Activated naive CD8-positive, alpha-beta T cell treated with anti-CD3 and anti-CD28 coated beads, Interleukin-2, amount 50 U/mL, for 24 hours (primary cell): ENCODE data around the gene SPATA31C2.
"Not testable (repeated sequence)": the region's sequence is repeated elsewhere in the genome, so short reads cannot be mapped to it uniquely, and the experiment has no call there.

ENCODE experiments used
- ATAC-seq: fragments of 150-1000 bp; cut with Tn5 transposase; one replicate; pipeline ENCODE4 v1.10.0; 2021
- DNase-seq: peaks from one replicate; pipeline ENCODE4 v3.0.0; 2021
- H3K27ac Mint-ChIP-seq: one replicate; pipeline ENCODE4 v1.8.0; 2021; ENCODE audit warnings: mild to moderate bottlenecking, mixed read lengths
- H3K27me3 Mint-ChIP-seq: one replicate; pipeline ENCODE4 v1.8.0; 2021; ENCODE audit warnings: mixed read lengths
- H3K36me3 Mint-ChIP-seq: one replicate; pipeline ENCODE4 v1.8.0; 2021; ENCODE audit warnings: low read depth, mixed read lengths
- H3K4me1 Mint-ChIP-seq: one replicate; pipeline ENCODE4 v1.8.0; 2021; ENCODE audit warnings: mixed read lengths
- H3K4me3 Mint-ChIP-seq: one replicate; pipeline ENCODE4 v1.8.0; 2021; ENCODE audit warnings: mild to moderate bottlenecking, moderate library complexity, mixed read lengths
- H3K9me3 Mint-ChIP-seq: one replicate; pipeline ENCODE4 v1.8.0; 2021; ENCODE audit warnings: mixed read lengths

Gene SPATA31C2

GRCh38 chr9:88164850-88165249, 26.6 kb upstream of the SPATA31C2 start:
- peaks cover 21% of the 10 kb centered on the region for H3K27me3 Mint-ChIP-seq
- H3K27ac Mint-ChIP-seq: no peak overlapping the region
- ATAC-seq (no peak), DNase-seq (no peak)
- peaks cover 3% of the 10 kb centered on the region for H3K9me3 Mint-ChIP-seq
- H3K4me1 Mint-ChIP-seq: no peaks in the 10 kb centered on the region
- no peaks in the 10 kb centered on the region for H3K36me3 Mint-ChIP-seq
- H3K4me3 Mint-ChIP-seq: no peak overlapping the region

DNA sequence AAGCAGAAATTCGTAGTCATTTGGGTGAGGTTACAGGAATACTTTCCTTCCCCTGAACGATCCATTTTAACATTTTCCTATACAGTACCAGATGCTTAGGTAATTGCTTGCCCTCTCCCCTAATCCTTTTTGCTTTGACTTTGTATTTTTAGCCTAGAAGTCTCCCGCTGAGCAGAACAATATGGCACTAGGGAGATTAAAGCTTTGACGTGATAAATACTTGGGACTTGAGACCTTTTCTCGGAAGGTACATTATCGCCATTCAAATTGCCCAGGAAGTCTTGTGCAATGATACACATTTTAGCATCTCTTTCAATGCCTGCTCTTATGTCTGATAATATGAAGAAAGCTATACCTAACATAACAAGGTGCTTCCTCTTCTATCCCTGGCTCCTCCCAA, 22.9 kb upstream of the SPATA31C2 start:
- Mint-ChIP-seq H3K9me3 (peaks cover 3% of the 10 kb centered on the region), H3K27ac (no peak overlapping the region), H3K27me3 (peaks cover 25% of the 10 kb centered on the region), H3K4me3 (no peak overlapping the region), H3K4me1 (no peaks in the 10 kb centered on the region), H3K36me3 (no peaks in the 10 kb centered on the region)
- no peak for DNase-seq
- ATAC-seq: no peak

GRCh38 chr9:88143957-88144625, 5.8 kb upstream of the SPATA31C2 start:
- H3K9me3 Mint-ChIP-seq: no peaks in the 10 kb centered on the region
- no peak overlapping the region for H3K27ac Mint-ChIP-seq
- DNase-seq (no peak), ATAC-seq (no peak)
- peaks cover 36% of the 10 kb centered on the region for H3K27me3 Mint-ChIP-seq
- H3K36me3 Mint-ChIP-seq: no peaks in the 10 kb centered on the region
- no peaks in the 10 kb centered on the region for H3K4me1 Mint-ChIP-seq
- no peak overlapping the region for H3K4me3 Mint-ChIP-seq

DNA sequence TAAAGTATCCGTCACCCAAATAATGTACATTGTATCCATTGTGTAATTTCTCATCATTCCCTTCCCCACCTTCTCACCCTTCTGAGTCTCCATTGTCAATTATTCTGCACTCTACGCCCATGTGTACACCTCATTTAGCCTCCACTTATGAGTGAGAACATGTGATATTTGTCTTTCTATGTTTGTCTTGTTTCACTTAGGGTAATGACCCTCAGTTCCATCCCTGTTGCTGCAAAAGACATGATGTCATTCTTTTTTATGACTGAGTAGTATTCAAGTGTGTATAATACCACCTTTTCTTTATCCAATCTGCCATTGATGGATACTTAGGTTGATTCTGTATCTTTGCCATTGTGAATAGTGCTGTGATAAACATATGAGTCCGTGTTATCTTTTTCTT, 4.9 kb upstream of the SPATA31C2 start:
- no peak overlapping the region for H3K27ac Mint-ChIP-seq
- DNase-seq (no peak), ATAC-seq (no peak)
- H3K27me3 Mint-ChIP-seq: peaks cover 36% of the 10 kb centered on the region
- H3K9me3 Mint-ChIP-seq: no peaks in the 10 kb centered on the region
- H3K4me1 Mint-ChIP-seq: no peaks in the 10 kb centered on the region
- H3K4me3 Mint-ChIP-seq: no peak overlapping the region
- H3K36me3 Mint-ChIP-seq: no peaks in the 10 kb centered on the region

DNA sequence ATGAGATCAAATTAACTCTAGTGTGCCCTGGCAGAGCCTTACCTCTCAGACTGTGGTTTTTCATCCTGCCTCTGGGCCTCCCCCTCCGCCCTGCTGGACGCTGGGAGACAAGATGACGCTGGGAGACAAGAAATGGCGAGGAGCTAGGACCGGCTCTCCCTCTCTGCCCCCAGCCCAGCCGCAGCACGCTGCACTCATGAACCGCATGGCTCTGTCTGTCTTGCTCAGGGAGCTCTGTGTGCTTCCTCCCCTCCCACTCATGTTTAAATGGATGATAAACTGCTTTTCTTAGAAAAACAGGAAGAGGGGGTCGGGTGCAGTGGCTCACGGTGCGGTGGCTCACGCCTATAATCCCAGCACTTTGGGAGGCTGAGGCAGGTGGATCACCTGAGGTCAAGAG, 4.7 kb downstream of the SPATA31C2 start:
- H3K4me3 Mint-ChIP-seq, ATAC-seq, H3K27ac Mint-ChIP-seq, H3K4me1 Mint-ChIP-seq, H3K9me3 Mint-ChIP-seq, H3K27me3 Mint-ChIP-seq, H3K36me3 Mint-ChIP-seq: not testable (repeated sequence)
- peak; percentile 1 for DNase-seq

DNA sequence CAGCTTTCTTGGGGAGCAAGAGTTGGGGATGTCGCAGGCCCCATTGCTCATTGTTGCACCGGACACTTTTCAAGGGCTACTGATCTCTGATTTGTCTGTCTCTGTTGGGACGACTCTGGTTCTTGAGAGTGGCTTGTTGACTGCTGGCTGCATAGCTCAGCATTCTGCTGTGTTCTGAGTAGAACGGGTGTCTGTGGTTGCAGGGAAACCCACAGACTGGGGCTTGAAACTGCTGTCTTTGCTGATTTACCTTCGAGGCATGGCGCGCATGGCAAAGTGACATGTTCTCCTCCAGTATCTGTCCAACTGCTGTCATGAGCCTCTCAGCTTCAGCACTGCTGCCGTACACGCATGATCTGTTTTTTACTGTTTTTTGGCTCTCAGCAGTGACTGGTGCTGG, 8.7 kb downstream of the SPATA31C2 start:
- not testable (repeated sequence) for H3K9me3 Mint-ChIP-seq, ATAC-seq, DNase-seq, H3K27ac Mint-ChIP-seq, H3K4me3 Mint-ChIP-seq, H3K36me3 Mint-ChIP-seq, H3K4me1 Mint-ChIP-seq, H3K27me3 Mint-ChIP-seq

DNA sequence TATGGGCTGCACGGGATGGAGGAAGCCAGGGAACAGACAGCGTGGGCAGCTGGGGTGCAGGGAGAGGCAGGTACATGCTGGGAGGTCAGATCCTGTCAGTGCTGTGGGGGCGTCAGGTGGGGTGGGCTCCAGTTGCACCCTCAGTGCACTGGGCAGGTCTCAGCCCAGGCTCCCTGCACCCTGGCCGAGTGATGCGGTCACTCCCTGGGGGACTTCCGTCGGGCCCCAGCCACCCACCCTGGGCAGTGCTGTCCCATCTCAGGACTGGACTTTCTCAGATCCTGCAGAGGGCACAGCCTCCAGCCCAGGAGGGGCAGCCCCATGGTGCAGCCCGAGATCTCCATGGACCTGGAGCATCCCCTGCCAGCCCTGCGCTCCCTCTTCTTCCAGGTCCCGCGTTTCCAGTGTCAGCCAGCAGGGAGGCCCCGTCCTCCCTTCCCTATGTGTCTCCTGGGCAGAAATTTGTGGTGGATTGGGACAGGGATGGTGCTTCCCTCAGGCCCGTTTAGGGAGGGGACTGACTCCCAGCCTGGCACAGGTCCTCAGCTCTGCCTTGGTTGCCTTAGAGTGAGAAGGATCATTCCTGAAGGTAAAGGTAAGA, 10.5 kb downstream of the SPATA31C2 start:
- H3K9me3 Mint-ChIP-seq, DNase-seq, H3K27ac Mint-ChIP-seq, H3K4me3 Mint-ChIP-seq, H3K4me1 Mint-ChIP-seq, ATAC-seq, H3K36me3 Mint-ChIP-seq, H3K27me3 Mint-ChIP-seq: not testable (repeated sequence)

DNA sequence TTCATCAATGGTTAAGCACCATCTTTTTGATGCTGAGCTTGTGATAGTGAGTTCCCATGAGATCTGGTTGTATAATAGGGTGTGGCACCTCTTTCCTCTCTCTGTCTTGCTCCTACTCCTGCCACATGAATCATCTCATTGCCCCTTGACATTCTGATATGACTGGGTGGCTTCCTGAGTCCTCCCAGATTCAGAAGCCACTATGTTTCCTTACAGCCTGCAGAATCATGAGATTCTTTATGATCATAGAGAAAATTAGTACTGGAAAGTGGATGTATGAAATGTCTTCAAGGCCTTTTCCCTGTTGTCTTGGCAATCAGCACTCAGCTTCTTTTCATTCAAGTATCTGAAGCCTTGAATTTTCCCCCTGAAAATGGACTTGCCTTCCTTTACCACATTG, 14.9 kb downstream of the SPATA31C2 start:
- not testable (repeated sequence) for H3K4me1 Mint-ChIP-seq, ATAC-seq, H3K27ac Mint-ChIP-seq, H3K36me3 Mint-ChIP-seq, H3K9me3 Mint-ChIP-seq, H3K27me3 Mint-ChIP-seq, H3K4me3 Mint-ChIP-seq, DNase-seq

GRCh38 chr9:88118121-88118520, 20.2 kb downstream of the SPATA31C2 start:
- H3K27me3 Mint-ChIP-seq, H3K36me3 Mint-ChIP-seq, DNase-seq, H3K9me3 Mint-ChIP-seq, ATAC-seq, H3K4me1 Mint-ChIP-seq, H3K27ac Mint-ChIP-seq, H3K4me3 Mint-ChIP-seq: not testable (repeated sequence)

DNA sequence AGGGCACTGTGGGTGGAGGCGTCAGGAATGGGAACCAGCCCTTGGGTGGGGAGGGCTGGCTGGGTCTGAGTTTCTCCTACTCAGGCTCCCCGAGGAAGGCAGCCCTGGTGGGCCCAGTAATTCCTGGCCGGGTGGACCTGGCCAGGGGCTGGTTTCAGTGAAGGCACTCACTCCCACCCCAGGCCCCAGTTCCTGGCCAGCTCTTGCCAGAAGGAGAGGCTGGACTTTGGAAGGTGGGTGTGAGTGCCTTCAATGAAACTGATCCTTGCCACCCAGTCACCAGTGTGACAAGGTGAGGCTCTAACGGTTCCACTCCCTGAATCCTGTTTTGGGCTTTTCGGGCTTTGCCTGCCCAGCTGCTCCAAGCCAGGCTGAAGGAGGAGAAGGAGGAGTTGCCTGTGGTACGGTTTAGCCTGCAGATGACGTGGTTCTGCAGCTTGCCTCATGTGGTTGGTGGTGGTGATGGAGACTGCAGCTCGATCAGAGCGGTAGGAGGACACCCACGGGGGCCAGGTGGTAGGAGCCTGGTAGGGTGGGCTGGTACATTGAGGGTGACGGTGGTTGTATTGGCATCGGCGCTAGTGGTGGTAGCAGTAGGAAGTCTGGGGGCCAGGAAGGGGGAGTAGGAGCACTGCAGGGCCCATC, 23.2 kb downstream of the SPATA31C2 start:
- H3K9me3 Mint-ChIP-seq, H3K27me3 Mint-ChIP-seq, ATAC-seq, DNase-seq, H3K27ac Mint-ChIP-seq, H3K4me3 Mint-ChIP-seq, H3K4me1 Mint-ChIP-seq, H3K36me3 Mint-ChIP-seq: not testable (repeated sequence)

DNA sequence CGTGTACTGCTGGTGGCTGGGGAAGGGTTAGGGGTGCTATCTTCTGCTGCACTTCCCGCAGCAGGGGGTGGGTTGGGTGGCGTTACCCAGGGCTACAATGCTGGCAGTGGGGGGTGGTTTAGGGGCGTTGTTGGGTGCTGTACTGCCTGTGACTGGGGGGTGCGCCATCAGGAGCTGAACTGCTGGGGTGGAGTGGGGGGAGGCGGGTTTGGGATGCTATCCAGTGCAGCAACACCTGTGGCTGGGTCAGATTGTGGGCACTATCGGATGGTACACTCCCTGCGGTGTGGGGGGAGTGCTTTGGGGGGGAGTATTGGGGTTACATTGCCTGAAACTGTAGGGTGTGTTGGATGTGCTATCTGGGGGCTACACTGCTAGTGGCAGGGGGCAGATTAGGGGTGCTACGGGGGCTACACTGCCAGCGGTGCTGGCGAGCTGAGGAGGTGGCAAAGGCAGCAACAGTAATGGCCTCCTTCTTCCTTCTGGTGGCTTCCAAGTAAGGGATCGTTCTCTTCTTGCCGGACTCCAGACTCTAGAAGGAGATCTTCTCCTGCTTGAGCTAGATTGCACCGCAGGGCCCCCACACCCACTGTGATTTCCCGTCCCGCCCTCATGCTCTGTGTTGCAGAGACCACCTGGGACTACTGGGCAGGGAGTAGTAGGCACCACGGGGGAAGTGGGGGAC, 23.9 kb downstream of the SPATA31C2 start:
- H3K9me3 Mint-ChIP-seq, H3K27me3 Mint-ChIP-seq, H3K36me3 Mint-ChIP-seq, DNase-seq, ATAC-seq, H3K4me1 Mint-ChIP-seq, H3K4me3 Mint-ChIP-seq, H3K27ac Mint-ChIP-seq: not testable (repeated sequence)

GRCh38 chr9:88113156-88114130, 24.8 kb downstream of the SPATA31C2 start:
- H3K27ac Mint-ChIP-seq, DNase-seq, H3K4me1 Mint-ChIP-seq, H3K27me3 Mint-ChIP-seq, H3K9me3 Mint-ChIP-seq, ATAC-seq, H3K36me3 Mint-ChIP-seq, H3K4me3 Mint-ChIP-seq: not testable (repeated sequence)

GRCh38 chr9:88110026-88110425, 28.2 kb downstream of the SPATA31C2 start:
- ATAC-seq: no peak
- Mint-ChIP-seq H3K4me1 (peaks cover 1% of the 10 kb centered on the region), H3K36me3 (no peaks in the 10 kb centered on the region), H3K27ac (no peak overlapping the region), H3K4me3 (no peak overlapping the region), H3K9me3 (peaks cover 4% of the 10 kb centered on the region), H3K27me3 (peaks cover 29% of the 10 kb centered on the region)
- DNase-seq: no peak

DNA sequence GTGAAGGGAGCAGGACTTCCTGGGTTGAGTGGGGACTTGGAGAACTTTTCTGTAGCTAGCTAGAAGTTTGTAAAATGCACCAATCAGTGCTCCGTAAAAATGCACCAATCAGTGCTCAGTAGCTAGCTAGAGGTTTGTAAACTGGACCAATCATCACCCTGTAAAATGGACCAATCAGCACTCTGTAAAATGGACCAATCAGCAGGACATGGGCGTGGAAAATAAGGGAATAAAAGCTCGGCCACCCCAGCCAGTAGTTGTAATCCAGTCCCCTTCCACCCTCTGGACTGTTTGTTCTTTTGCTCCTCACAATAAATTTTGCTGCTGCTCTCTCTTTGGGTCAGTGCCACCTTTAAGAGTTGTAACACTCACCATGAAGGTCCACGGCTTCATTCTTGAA, 29.5 kb downstream of the SPATA31C2 start:
- Mint-ChIP-seq H3K4me3 (no peak overlapping the region), H3K27me3 (peaks cover 37% of the 10 kb centered on the region), H3K36me3 (no peaks in the 10 kb centered on the region), H3K27ac (no peak overlapping the region), H3K9me3 (peaks cover 4% of the 10 kb centered on the region), H3K4me1 (peaks cover 1% of the 10 kb centered on the region)
- DNase-seq (no peak), ATAC-seq (no peak)
